Liver (tissue), 9 donors: ENCODE data around the gene HRH1. TPM values are rescaled to one million over a fixed set of nuclear protein-coding genes. Genes with fewer than 3 reads are reported as not detected.

Experiments used
- DNase-seq: peaks from one replicate; pipeline ENCODE4 v3.0.0-alpha.2; 2017; ENCODE audit warnings: low spot score
- H3K27ac ChIP-seq, 2 donors: one replicate each; pipeline ENCODE4 v1.7.0; 2013; ENCODE audit warnings: inconsistent platforms in 2 of 2, low read length in 2 of 2, control low read depth in 1 of 2, low read depth in 1 of 2, mild to moderate bottlenecking in 1 of 2
- H3K27me3 ChIP-seq, 4 donors: one replicate each; pipeline versions ENCODE4 v1.6.1 to v1.7.0; 2013; ENCODE audit warnings: low read length in 3 of 4, inconsistent platforms in 1 of 4, mild to moderate bottlenecking in 1 of 4, moderate library complexity in 1 of 4; ENCODE audit not compliant: control insufficient read depth in 4 of 4, insufficient read depth in 4 of 4
- H3K36me3 ChIP-seq, 4 donors: one replicate each; pipeline versions ENCODE4 v1.6.1 to v1.7.0; 2013; ENCODE audit warnings: low read length in 3 of 4, mild to moderate bottlenecking in 3 of 4, low read depth in 1 of 4, moderate library complexity in 1 of 4; ENCODE audit not compliant: control insufficient read depth in 4 of 4, insufficient read depth in 3 of 4
- H3K4me1 ChIP-seq, 4 donors: one replicate each; pipeline versions ENCODE4 v1.6.1 to v1.7.0; 2013; ENCODE audit warnings: low read length in 3 of 4, mild to moderate bottlenecking in 3 of 4, moderate library complexity in 1 of 4; ENCODE audit not compliant: control insufficient read depth in 4 of 4, insufficient read depth in 4 of 4
- H3K4me3 ChIP-seq, 3 donors: one replicate each; pipeline versions ENCODE4 v1.6.1 to v1.7.0; 2013; ENCODE audit warnings: low read length in 3 of 3, control low read depth in 1 of 3, low read depth in 1 of 3, mild to moderate bottlenecking in 1 of 3
- H3K9ac ChIP-seq, 2 donors: one replicate each; pipeline ENCODE4 v1.7.0; 2013; ENCODE audit warnings: low read length in 2 of 2, mild to moderate bottlenecking in 2 of 2, moderate library complexity in 2 of 2, control low read depth in 1 of 2, low read depth in 1 of 2
- H3K9me3 ChIP-seq, 4 donors: one replicate each; pipeline versions ENCODE4 v1.6.1 to v1.7.0; 2013; ENCODE audit warnings: low read length in 3 of 4; ENCODE audit not compliant: control insufficient read depth in 4 of 4
- CTCF ChIP-seq: fragments of 150-350 bp; IDR thresholded peaks from 2 replicates; pipeline ENCODE4 v1.5.1; 2017; ENCODE audit warnings: improper control_type of control experiment, low read depth, low read length; ENCODE audit not compliant: missing input control
- EGR1 ChIP-seq, 2 donors: IDR thresholded peaks; 2 replicates each; pipeline ENCODE4 v1.6.1; 2016 to 2018; ENCODE audit warnings: antibody characterized with exemption in 2 of 2, low read depth in 2 of 2
- FOXA1 ChIP-seq: IDR thresholded peaks from 2 replicates; pipeline ENCODE4 v1.6.1; 2016; ENCODE audit warnings: antibody characterized with exemption
- FOXA2 ChIP-seq: IDR thresholded peaks from 2 replicates; pipeline ENCODE4 v1.6.1; 2016; ENCODE audit warnings: antibody characterized with exemption
- GABPA ChIP-seq, 2 donors: IDR thresholded peaks in 1 of 2; conservative IDR thresholded peaks in 1 of 2; 2 replicates each; pipeline ENCODE4 v1.6.1; 2016; ENCODE audit warnings: antibody characterized with exemption in 2 of 2, mild to moderate bottlenecking in 1 of 2, moderate library complexity in 1 of 2
- HNF4A ChIP-seq, 2 donors: conservative IDR thresholded peaks; 2 replicates each; pipeline ENCODE4 v1.6.1; 2016; ENCODE audit warnings: antibody characterized with exemption in 2 of 2, mild to moderate bottlenecking in 2 of 2
- HNF4G ChIP-seq: IDR thresholded peaks from 2 replicates; pipeline ENCODE4 v1.6.1; 2016; ENCODE audit warnings: antibody characterized with exemption
- JUND ChIP-seq, 2 donors: IDR thresholded peaks; 2 replicates each; pipeline ENCODE4 v1.6.1; 2016; ENCODE audit warnings: antibody characterized with exemption in 2 of 2
- MAX ChIP-seq: IDR thresholded peaks from 2 replicates; pipeline ENCODE4 v1.6.1; 2016; ENCODE audit warnings: antibody characterized with exemption
- NR2F2 ChIP-seq: IDR thresholded peaks from 2 replicates; pipeline ENCODE4 v1.6.1; 2016; ENCODE audit warnings: antibody characterized with exemption
- RAD21 ChIP-seq, 2 donors: IDR thresholded peaks; 2 replicates each; pipeline ENCODE4 v1.6.1; 2016; ENCODE audit warnings: antibody characterized with exemption in 2 of 2, mild to moderate bottlenecking in 2 of 2
- RXRA ChIP-seq, 2 donors: IDR thresholded peaks; 2 replicates each; pipeline ENCODE4 v1.6.1; 2017 to 2018; ENCODE audit warnings: antibody characterized with exemption in 2 of 2, mild to moderate bottlenecking in 1 of 2
- SP1 ChIP-seq: IDR thresholded peaks from 2 replicates; pipeline ENCODE4 v1.6.1; 2018; ENCODE audit warnings: antibody characterized with exemption, mild to moderate bottlenecking
- TAF1 ChIP-seq: conservative IDR thresholded peaks from 2 replicates; pipeline ENCODE4 v1.6.1; 2016; ENCODE audit warnings: antibody characterized with exemption, mild to moderate bottlenecking
- YY1 ChIP-seq: IDR thresholded peaks from 2 replicates; pipeline ENCODE4 v1.6.1; 2016; ENCODE audit warnings: antibody characterized with exemption, mild to moderate bottlenecking
- ZBTB33 ChIP-seq: IDR thresholded peaks from 2 replicates; pipeline ENCODE4 v1.6.1; 2016; ENCODE audit warnings: antibody characterized with exemption
- WGBS: extraction: QIAGEN DNeasy Blood & Tissue Kit; methylation state at CpG from one replicate; pipeline ENCODE4 v1.1.7; 2013; 5-methylcytosine and 5-hydroxymethylcytosine counted together
- polyA plus RNA-seq, 2 donors: library from polyadenylated mRNA; stranded (reverse) in 1 of 2; unstranded in 1 of 2; fragments of 200-250 nt in 1 of 2; fragments of >200 nt in 1 of 2; fragmentation: Nextera tagmentation in 1 of 2; extraction: Ambion mirVana in 1 of 2; gene quantifications; one replicate each; pipeline versions ENCODE4 v1.2.1 to v1.2.3, GENCODE V29; 2013 to 2015
- total RNA-seq, 2 donors: library from RNA; depleted of rRNA; stranded (reverse); fragments of >200 nt; gene quantifications; one replicate each; pipeline ENCODE4 v1.2.3, GENCODE V29; 2014
- TF ChIP-seq, protein P1 (sequence below): IDR thresholded peaks from 2 replicates; pipeline ENCODE4 v1.6.1; 2016; ENCODE audit warnings: antibody characterized with exemption
- TF ChIP-seq, protein P2 (sequence below): IDR thresholded peaks from 2 replicates; pipeline ENCODE4 v1.6.1; 2016; ENCODE audit warnings: antibody characterized with exemption, mild to moderate bottlenecking
- donor health status: healthy.
- donor health status: healthy.
- donor health status: healthy.
- donor health status: healthy.
- donor health status: healthy.

The HRH1 gene
- total and polyA plus RNA-seq, 4 donors: 0.07 to 1.3 (median 0.31) TPM

DNA sequence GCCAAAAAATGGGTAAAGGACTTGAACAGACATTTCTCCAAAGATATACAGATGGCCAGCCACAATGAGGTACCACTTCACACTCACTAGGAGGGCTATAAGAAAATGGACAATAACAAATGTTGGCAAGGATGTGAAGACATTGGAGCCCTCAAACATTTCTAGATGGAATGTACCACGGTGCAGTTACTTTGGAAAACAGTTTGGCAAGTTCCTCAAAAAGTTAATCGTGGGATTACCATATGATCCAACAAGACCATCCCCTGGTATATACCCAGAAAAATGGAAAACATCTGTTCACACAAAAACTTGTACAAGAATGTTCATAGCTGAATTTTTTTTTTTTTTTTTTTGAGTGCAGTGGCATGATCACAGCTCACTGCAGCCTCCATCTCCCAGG, 15.9 kb upstream of the HRH1 start:
- Histone ChIP-seq H3K9ac (no peak overlapping the region), H3K4me3 (no peak overlapping the region), H3K4me1 (no peaks in the 10 kb centered on the region), H3K36me3 (no peaks in the 10 kb centered on the region), H3K27ac (no peak overlapping the region), H3K27me3 (peaks cover 0 to 3% (median 0%) of the 10 kb centered on the region in 4 donors), H3K9me3 (no peaks in the 10 kb centered on the region)
- DNase-seq: no peak
- TF ChIP-seq GABPA (IDR thresholded peaks at IDR 0.05 in 1 of 2, conservative IDR thresholded peaks at IDR 0.05 in 1 of 2) (no peak), NR2F2 (no peak), MAX (no peak), RXRA (IDR thresholded peaks at IDR 0.05) (no peak)
- 81% methylated on average over 2 of the region's 2 CpGs for WGBS

- Histone ChIP-seq H3K9ac (no peak overlapping the region), H3K27me3 (peaks cover 0 to 3% (median 0%) of the 10 kb centered on the region in 4 donors), H3K36me3 (no peaks in the 10 kb centered on the region), H3K4me1 (no peaks in the 10 kb centered on the region), H3K27ac (no peak overlapping the region), H3K9me3 (no peaks in the 10 kb centered on the region), H3K4me3 (no peak overlapping the region)
- TF ChIP-seq CTCF (no peak), HNF4G (no peak), GABPA (IDR thresholded peaks at IDR 0.05 in 1 of 2, conservative IDR thresholded peaks at IDR 0.05 in 1 of 2) (no peak), MAX (no peak), TAF1 (no peak), YY1 (no peak), ZBTB33 (no peak), EGR1 (IDR thresholded peaks at IDR 0.05; ENCODE audit: low read depth in 2 of 2) (no peak), RAD21 (IDR thresholded peaks at IDR 0.05) (no peak), NR2F2 (no peak), FOXA2 (no peak), HNF4A (conservative IDR thresholded peaks at IDR 0.05) (no peak), RXRA (IDR thresholded peaks at IDR 0.05) (no peak), SP1 (no peak), FOXA1 (no peak), JUND (IDR thresholded peaks at IDR 0.05) (no peak)
- TF ChIP-seq, protein P1, sequence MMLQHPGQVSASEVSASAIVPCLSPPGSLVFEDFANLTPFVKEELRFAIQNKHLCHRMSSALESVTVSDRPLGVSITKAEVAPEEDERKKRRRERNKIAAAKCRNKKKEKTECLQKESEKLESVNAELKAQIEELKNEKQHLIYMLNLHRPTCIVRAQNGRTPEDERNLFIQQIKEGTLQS: no peak
- TF ChIP-seq, protein P2, sequence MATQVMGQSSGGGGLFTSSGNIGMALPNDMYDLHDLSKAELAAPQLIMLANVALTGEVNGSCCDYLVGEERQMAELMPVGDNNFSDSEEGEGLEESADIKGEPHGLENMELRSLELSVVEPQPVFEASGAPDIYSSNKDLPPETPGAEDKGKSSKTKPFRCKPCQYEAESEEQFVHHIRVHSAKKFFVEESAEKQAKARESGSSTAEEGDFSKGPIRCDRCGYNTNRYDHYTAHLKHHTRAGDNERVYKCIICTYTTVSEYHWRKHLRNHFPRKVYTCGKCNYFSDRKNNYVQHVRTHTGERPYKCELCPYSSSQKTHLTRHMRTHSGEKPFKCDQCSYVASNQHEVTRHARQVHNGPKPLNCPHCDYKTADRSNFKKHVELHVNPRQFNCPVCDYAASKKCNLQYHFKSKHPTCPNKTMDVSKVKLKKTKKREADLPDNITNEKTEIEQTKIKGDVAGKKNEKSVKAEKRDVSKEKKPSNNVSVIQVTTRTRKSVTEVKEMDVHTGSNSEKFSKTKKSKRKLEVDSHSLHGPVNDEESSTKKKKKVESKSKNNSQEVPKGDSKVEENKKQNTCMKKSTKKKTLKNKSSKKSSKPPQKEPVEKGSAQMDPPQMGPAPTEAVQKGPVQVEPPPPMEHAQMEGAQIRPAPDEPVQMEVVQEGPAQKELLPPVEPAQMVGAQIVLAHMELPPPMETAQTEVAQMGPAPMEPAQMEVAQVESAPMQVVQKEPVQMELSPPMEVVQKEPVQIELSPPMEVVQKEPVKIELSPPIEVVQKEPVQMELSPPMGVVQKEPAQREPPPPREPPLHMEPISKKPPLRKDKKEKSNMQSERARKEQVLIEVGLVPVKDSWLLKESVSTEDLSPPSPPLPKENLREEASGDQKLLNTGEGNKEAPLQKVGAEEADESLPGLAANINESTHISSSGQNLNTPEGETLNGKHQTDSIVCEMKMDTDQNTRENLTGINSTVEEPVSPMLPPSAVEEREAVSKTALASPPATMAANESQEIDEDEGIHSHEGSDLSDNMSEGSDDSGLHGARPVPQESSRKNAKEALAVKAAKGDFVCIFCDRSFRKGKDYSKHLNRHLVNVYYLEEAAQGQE: no peak
- no peak for DNase-seq
- WGBS: 50% methylated on average over 13 of the region's 13 CpGs
These were observed 14.1 kb upstream of the HRH1 start for GRCh38 chr3:11140030-11140712.
